HS-5 (cell line): ENCODE results near the gene TRRAP.
"Not testable (repeated sequence)": the region's sequence is repeated elsewhere in the genome, so short reads cannot be mapped to it uniquely, and the experiment has no call there.

Experiments used
- DNase-seq: peaks from one replicate; pipeline ENCODE4 v3.0.0-alpha.2; 2012; ENCODE audit warnings: low read depth

Gene TRRAP

GRCh38 chr7:99030951-99031350 is 152.6 kb downstream of the TRRAP start:
- DNase-seq = no peak

DNA sequence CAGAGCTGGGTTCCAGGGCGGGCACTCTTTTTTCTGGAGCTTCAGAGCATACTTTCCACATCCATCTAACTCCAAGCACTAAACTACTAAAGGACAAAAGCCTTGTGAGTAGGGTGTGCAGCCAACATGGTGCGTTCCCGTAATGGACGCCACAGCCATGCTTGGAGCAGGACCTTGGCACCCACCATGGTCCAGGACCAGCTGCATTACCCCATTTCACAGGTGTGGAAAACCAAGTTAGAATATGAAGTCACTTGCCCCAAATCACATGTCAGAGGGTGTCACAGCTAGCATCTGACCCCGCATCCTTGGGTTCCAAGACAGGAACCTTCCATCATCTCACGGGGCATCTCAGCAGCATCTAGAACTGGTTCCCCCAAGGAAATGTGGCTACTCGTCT is 153.2 kb downstream of the TRRAP start:
- DNase-seq = no peak

- DNase-seq = no peak
Measured at GRCh38 chr7:99032928-99033327, 154.6 kb downstream of the TRRAP start.

DNA sequence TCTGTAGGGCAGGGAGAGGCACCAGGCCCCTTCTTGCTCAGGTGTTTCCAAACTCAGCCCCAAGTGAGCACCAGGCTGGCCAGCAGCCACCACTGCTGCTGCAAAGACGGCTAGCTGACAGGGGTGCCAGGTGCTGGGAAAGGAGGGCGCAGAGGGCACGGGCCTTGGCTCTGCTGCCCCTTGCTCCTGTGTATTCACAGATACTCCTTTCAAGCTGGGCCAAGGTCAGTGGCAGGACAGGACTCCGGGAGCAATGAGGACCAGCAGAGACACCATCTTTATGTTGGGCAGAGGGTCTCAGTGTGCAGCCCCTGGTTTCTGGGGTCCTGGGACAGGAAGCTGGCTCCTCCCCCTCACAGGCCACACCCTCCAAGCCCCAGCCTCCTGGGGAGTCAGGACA is 155.4 kb downstream of the TRRAP start:
- no peak for DNase-seq

- DNase-seq = no peak
Measured at GRCh38 chr7:99034932-99035722, 156.8 kb downstream of the TRRAP start.

DNA sequence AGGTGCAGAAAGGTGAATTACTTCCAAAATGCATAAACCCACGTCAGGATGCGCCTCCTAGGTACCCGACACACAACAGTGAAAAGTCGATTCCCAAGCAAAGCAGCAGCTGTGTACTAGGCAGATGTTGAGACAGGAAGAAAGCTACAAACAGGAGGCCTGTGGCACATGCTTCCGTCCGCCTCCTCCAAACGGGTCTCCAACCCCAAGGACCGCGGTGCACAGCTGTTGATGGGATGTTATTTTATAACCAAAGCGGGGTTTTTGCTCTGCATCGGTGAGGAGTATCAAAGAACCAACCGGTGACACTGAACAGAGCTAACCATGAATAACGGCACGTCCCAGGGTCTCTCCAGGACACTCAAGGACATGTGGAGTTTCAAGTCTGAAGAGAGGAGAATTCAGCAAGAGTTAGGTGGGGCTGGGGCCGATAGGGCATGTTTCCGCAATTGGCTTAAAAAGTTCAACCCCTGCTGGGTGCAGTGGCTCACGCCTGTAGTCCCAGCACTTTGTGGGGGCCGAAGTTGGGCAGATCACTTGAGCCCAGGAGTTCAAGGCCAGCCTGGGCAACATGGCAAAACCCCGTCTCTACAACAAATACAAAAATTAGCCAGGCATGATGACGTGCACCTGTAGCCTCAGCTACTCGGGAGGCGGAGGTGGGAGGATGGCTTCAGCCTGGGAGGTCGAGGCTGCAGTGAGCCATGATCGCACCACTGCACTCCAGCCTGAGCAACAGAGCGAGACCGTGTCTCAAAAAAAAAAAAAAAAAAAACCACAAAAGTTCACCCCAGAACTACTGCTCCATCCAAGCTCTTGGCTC is 157.6 kb downstream of the TRRAP start:
- DNase-seq = no peak

GRCh38 chr7:99036546-99037111 is 158.3 kb downstream of the TRRAP start:
- no peak for DNase-seq

- DNase-seq = no peak
Measured at GRCh38 chr7:99037327-99037940, 159.1 kb downstream of the TRRAP start.

GRCh38 chr7:99038086-99038855 is 159.9 kb downstream of the TRRAP start:
- DNase-seq = no peak

- DNase-seq = no peak
Measured at GRCh38 chr7:99039384-99039891, 161.1 kb downstream of the TRRAP start.

DNA sequence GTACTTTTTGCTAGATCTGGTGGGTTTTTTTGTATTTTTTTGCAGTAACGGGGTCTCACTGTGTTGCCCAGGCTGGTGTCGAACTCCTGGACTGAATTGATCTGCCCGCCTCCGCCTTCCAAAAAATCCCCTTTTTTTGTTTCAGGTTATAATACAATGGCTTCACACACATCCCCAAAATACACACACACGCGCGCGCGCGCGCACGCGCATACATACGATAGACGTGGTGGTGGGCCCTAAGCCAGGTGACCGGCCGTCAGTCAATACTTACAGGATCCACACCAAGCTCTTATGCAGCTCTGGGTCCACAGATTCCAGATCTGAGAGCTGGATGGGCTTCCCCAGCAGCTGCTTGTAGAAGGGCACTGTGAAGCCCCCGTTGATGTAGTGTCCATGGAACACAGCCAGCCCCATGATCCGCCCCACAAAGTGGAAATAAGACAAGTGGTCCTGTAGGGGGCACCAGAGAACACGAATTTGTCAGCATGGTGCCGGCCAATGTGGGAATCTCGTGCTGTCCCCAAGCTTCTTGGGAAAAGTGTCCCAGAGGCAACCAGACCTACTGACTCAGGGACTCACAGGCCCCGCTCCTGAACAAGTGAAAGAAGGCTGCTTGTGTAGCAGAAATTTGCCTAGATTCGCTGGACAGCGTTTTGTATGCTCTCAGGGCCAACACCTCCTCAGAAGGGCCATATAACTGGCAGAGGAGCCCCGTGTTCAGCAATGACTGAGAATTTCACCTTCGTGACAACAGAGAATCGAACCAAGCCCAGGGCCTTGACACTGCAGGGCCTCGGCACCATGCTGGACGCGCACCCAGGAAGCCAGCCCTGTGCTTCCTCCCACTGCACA is 162.0 kb downstream of the TRRAP start:
- DNase-seq = peak; percentile 19

- DNase-seq = no peak
Measured at GRCh38 chr7:99041526-99041925, 163.2 kb downstream of the TRRAP start.

DNA sequence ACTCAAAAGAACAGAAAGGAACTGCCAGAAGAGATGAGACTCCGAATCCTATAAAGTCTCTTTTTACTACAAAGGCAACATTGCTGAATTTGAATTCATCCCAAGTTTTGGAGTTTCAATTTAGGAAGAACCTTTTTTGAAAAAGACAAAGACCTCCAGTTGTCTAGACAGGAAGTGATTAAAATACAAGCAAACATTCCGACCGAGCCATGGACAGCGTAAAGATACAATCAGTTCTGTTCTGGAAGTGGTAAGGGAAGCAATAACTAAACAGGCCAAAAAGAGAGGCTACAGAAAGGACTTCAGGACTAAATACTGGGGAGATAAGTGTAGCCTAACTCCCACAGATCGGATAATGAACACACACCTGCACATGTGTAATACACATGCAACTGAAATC is 164.6 kb downstream of the TRRAP start:
- DNase-seq = no peak

GRCh38 chr7:99044858-99045257 is 166.5 kb downstream of the TRRAP start:
- not testable (repeated sequence) for DNase-seq

- DNase-seq = not testable (repeated sequence)
Measured at GRCh38 chr7:99046262-99046661, 167.9 kb downstream of the TRRAP start.

GRCh38 chr7:99046722-99047121 is 168.4 kb downstream of the TRRAP start:
- DNase-seq = no peak

DNA sequence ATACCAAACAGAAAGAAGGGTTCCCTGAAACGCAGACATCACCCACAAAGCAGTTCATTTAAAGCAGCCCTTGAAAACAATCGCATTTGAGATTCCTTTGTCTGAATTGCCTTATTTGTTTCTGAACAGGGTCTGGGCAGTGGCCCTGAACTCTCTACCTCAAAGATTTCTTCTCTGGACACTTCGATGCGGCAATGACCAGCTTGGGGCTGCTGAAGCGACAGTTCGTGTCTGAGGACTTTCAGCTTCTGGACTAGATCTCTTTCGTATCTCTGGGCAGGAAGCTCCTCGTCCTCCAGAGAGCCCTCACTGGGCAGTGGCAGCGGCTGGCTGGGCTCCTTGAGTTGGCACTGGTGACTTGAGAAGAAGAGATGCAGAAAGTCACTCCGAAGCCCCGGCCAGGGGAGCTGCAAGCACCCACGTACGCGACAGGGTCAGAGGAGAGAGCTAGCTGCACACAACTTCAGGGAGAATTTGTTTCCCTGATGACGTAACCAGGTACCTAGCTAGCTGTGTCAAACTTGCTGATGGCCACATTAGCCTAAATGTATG is 169.3 kb downstream of the TRRAP start:
- DNase-seq = no peak

DNA sequence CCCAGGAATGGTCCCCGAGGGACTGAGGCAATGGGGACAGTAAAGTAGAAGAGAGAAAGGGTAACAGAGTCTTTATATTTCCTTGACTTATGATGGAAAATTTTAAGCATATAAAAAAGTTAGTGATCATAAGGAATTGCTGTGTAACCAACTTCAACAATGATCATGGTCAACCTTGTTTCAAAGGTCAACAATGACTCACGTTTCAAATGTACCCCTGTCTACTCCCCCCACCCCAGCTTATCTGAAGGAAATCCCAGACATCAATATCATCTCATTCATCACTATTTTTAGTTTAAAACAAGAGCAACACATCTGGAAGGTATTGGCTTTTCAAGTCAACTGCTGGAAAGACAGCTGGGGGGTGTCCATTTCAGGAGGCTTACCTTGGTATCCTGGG is 172.6 kb downstream of the TRRAP start:
- no peak for DNase-seq

DNA sequence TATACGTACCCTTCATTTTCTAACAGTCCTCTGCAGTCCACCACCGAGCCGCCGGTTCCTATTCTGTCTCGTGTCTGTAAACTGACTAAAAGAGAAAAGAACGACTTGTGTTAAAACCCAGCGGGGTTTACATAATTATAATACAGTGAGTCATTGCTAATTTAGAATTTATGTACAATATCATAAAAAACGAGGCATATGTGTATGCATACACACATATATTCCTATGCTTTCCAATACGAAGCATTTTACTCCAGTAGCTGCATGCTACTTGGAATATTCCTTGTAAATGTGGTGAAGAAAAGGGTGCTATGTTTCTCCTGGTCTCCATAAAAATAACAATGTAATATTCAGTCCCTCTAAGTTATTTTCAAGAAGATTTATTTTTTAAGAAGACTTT is 176.4 kb downstream of the TRRAP start:
- DNase-seq = no peak
